GM12801 (cell line): ENCODE results near the gene BRK1.

Experiments
- CTCF ChIP-seq: IDR thresholded peaks from one replicate; pipeline ENCODE4 v1.5.1; 2011; ENCODE audit warnings: control low read depth; ENCODE audit not compliant: insufficient read length; ENCODE audit errors: extremely low read depth

The BRK1 gene

DNA sequence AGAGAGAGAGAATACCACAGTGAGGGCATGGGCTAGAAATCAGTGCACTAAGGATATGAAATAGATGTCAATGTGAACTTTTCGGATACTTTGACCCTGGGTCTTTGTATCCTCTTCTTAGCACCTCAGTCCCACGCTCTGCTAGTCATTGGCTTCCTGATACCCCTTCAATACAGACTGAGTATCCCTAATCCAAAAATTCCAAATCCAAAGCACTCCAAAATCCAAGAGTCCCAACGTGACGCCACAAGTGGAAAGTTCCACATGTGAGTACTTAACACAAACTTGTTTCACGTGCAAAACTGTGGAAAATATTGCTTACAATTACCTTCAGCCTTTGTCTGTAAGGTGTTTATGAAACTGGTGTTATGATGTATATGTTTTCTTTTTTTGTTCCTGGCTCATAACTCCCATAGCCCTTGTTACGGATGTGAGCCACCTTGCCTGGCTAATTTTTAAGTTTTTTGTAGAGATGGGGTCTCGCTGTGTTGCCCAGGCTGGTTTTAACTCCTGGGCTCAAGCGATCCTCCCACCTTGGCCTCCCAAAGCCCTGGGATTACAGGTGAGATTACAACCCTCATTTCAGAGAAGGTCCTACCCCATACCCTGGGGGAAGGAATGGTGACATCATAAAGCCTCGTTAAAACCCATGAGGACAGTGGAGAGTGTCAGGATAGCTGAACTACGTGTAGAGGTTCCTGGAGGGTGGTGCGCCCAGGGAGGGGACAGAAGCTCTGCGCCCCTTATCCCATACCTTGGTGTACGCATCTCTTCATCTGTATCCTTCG, 39.1 kb downstream of the BRK1 start:
- TF ChIP-seq CTCF, result no peak

DNA sequence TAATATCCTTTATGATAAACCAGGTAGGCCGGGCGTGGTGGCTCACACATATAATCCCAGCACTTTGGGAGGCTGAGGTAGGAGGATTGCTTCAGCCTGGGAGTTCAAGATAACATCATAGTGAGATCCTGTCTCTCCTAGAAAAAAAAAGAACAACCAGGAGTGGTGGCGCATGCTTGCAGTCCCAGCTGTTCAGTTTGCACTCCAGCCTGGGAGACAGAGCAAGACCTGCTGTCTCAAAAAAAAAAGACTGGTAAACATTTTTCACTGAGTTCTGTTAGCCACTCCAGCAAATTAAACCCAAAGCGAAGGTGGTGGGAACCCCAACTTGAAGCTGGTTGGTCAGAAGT, 39.6 kb downstream of the BRK1 start:
- TF ChIP-seq CTCF, result no peak

- TF ChIP-seq CTCF, result no peak
These were observed 40.2 kb downstream of the BRK1 start for GRCh38 chr3:10155658-10156057.

GRCh38 chr3:10157031-10157430, 41.6 kb downstream of the BRK1 start:
- TF ChIP-seq CTCF, result no peak

DNA sequence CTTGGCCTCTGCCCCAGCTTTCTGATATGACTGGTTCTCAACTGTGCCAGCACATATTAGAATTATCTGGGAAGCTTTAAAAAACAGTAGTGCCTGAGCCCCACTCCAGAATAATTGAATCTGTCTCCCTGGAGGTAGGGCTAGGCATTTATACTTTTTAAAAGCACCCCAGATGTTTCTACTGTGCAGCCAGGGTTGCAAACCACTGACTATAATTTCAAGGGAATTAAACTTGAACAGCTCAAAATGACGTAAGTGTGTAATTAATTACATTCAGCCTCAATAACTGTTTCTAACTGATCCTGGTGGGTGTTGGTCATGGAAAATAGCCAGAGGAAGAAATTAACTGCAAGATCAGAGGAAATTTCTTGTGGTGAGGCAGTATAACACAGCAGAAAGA, 44.9 kb downstream of the BRK1 start:
- TF ChIP-seq CTCF, result no peak

DNA sequence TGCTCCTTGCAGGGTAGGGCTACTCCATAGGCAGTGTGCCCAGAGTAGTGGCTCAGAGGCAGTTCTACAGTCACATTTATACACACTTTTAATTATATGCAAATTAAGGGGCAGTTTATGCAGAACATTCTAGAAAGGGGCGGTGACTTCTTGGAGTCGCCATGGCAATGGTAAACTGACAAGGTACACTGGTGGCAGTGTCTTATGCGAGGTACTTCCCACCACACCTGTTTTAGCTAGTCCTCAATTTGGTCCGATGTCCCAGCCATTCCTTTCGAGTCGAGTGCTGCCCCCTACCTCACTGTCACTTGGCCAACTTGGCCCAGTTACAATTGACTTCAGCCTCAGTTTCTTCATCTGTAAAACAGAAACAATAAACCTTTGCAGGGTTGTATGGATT, 45.5 kb downstream of the BRK1 start:
- TF ChIP-seq CTCF, result no peak

DNA sequence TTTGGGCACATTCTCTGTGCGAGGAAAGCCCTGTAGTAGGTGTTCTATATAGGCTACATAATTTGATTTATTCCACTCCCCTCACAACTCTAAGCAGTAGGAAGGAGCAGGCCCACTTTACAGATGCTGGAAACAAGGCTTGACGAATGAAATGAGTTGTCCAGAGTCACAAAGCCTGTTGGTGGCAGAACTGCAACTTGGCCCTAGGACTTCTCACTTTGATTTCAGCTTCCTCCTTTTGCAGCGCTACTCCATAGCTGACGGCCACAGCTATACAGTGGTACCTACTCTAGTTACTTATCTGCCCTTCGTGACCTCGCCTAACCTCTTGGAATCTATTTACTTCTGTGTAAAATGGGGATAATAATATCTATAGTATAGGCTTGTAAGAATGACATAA, 46.7 kb downstream of the BRK1 start:
- TF ChIP-seq CTCF, result no peak
